Activated gamma-delta T cell treated with anti-CD3 and anti-CD28 coated beads, Interleukin-2, amount 50 U/mL, for 16 hours (primary cell): ENCODE measurements around the gene CST8.
"Not testable (repeated sequence)": the region's sequence is repeated elsewhere in the genome, so short reads cannot be mapped to it uniquely, and the experiment has no call there.

ENCODE experiments used
- DNase-seq: peaks from one replicate; pipeline ENCODE4 v3.0.0-alpha.2; 2020; ENCODE audit warnings: low read depth

Gene CST8, protein sequence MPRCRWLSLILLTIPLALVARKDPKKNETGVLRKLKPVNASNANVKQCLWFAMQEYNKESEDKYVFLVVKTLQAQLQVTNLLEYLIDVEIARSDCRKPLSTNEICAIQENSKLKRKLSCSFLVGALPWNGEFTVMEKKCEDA

DNA sequence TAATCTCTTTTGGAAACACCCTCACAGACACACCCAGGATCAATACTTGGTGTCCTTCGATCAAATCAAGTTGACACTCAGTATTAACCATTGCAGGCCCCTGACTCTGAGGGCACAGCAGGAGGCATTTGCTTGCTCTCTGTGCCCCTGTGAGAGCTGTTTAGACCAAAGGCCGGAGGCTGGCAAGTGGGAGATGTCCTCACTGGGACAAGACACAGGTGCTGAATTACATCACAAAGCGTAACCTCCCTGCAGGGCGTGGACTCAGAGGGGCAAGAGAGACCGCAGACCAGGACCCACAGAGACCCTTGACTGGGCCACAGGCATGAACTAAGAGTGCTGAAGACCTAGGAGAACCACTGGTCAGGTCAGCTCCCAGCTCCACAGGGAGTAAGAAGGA, at the start of gene CST8:
Gene CST8 (plus strand): TSS at position 301 of the 400 bp plus-strand sequence. CDS start 551 bp downstream, outside the sequence.
- DNase-seq, result no peak

DNA sequence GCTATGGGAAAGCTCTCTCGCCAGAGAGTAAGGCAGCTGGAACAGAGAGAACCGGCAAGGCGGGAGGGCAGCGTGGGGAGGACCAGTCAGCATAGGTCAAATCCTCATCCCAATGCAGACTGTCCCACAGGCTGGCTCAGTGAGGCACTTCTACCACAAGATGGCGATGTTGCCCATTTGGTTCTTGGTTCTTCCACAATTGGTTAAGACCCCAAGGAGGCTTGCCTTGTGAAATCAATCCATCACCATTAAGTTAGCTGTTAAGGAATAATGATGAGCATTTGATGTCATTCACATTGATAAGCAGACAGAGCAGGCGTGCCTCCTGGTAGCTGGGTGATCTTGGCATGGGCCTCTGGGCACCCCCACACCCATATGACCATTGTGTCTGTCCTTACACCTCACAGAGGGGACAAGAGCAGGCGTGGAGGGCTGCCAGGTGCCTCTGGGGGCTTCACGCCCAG, 49.0 kb upstream of the CST8 start:
- peak; percentile 46 for DNase-seq

DNA sequence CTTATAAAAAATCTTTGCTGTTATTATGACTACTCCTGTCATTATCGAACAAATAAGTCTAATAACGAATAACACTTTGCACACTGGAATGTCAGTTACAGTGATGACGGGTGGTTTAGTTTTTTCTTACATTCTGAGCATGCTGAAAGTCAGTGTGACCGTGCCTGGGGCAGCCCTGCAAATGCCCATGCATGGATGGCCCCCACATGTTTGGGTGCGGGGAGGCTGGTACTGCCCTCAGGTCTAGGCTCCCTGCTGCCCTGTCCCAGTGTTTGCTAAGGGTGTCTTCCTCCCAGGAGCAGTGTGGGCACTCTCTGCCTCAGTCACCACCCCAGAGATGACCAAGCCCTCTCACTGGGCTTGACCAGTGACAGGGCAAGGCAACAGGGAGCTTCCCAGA, 48.5 kb upstream of the CST8 start:
- DNase-seq, result no peak

DNA sequence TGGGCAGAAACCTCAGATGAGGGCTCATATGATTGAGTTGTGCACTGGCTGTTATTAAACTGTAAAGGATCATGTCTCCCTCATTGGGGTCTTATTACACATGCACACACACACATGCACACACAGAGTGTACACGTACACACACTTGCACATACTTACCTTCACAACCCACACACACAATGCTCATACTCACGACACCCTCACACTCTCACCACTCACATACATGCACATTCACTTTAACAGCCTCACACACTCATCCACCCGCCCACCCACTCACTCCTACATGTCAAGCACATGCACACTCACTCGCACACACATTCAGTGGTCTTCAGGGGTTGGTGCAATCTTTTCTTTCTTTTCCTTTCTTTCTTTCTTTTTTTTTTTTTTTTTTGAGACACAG, 46.1 kb upstream of the CST8 start:
- DNase-seq, result no peak

DNA sequence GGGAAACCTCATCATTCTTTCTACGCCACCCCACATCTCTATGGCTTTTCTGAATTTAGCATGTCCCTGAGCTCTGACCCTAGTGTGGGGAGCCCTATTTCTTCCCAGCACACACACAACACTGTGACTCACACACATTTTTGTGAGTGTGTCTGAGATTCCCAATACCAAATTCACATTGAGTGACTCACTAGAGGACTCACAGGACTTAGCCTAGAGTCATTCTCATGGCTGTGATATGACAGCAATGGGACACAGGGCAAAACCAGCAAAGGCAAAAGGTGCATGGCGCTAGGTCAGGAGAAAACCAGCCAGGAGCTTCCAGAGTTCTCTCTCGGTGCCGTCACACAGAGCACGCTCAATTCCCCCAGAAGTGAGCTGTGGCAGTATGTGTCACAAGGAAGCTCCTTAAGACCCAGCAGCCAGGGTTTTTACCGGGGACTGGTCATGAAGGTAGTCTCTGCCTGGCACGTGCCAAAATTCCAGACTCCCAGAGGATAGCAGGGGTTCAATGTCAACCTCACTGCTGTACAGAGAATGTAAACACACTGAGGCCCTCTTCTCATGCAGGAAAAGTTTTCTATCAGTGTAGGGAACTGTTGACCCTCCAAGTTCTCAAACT, 45.2 kb upstream of the CST8 start:
- DNase-seq, result no peak

DNA sequence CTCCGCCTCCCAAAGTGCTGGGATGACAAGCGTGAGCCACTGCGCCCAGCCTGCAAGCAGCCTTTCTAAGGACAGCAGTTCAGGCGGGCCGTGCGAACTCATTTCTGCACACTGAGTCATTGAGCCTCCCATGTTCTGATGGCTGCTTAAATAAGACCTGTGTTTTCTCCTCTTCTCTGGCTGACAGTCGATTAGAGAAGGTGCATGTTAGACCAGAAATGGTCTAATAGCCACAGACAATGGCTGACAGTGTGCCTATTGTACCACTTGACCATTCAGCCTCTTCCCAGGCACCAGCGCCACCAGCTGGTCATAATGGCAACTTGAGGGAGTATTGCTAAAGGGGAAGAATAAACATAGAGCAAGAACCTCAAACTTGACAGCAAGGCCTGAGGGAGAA, 44.4 kb upstream of the CST8 start:
- DNase-seq, result no peak

DNA sequence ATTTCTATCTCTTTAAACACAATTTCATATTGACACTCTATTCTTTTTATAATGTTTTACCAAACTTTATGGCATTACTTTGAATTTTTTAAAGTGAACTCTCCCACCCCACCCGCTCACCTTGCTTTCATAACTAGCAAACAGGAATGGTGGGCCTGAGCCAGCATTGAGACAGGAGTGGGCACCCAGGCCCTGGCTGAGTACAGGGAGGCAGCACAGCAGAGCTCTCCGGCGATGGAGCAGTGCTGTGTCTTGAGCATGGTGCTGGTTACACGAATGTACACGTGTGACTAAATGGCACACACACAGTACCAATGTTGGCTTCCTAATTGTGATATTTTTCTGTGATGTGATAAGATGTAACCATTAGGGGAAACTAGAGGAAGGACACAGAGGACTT, 42.8 kb upstream of the CST8 start:
- no peak for DNase-seq

DNA sequence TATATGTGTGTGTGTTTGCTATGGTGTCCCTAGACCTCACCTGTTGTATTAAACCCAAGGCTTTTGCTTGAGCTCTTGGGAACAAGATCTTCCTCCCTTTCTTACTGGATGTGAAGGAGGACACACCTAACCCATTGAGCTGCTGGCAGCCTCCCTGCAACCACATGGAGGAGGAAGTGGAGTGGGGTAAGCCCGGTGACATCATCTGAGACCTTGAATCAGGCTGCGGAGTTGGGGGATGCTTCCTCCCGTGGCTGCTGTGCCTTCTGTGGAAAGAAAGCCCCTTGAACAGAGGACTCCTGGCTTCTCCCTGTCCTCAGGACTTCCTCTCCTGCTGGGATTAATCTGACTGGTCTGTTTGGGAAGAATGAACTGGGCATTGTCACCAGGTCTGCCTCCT, 41.5 kb upstream of the CST8 start:
- no peak for DNase-seq

DNA sequence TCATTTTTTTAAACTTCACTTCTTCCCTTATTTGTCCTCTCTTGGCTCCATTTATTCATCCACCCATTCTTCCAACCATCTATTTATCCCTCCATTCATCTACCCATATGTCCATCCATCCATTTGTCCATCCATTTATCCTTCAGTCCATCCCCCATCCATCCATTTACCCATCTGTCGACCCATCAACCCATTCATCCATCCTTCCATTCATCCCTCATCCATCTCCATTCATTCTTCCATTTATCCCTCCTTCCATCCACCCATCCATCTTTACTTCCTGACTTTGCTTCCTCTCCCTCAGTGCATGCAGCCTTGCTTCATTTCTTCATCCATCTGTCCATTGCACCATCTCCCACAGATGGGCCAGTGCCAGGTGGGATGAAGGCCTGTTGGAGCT, 40.0 kb upstream of the CST8 start:
- DNase-seq, result no peak

DNA sequence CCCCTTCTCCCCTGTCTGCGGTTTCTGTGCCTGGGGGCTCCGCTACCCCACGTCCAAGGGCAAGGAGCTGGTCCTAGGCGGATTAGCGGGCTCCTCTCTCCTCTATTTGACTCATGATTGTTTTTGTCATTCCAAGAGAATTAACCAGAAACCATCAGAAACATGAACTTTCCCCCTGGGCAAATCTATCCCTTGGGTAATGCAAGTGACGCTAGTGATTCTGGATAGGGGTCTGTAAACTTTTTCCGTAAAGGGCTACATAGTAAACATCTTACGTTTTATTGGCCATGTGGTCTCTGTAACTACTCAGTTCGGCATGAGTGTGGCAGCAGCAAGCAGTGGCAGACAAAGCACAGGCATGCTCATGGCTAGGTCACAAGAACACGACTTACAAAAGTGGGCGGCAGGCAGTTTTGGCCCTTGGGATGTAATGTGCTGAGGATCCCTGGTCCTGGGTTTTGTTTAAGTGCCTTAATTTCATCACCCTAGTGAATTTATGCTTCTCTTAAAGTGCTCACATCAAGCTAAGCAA, 38.9 kb upstream of the CST8 start:
- no peak for DNase-seq

DNA sequence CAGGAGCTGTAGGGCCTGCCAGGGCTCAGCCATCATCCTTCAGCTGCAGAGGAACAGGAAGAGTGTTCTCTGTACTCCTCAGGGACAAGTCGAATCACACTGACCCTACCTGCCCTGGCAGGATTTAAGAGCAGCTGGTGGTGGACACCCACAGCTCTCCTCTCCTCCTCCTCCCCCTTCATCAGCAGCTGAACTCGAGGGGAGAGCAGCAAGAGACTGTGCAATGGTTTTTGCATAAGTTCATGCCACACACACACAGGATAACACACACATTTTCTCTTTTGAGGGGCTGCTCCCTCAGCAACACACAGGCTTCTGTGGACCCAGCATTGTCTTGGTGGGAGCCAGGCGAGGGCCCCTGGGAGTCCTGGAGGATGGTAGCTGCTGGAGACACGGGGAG, 38.1 kb upstream of the CST8 start, which contains the start of gene CST11:
Gene CST11 (minus strand): TSS at position 101 of the 400 bp plus-strand sequence. CDS start 65 bp downstream, at position 36.
- DNase-seq, result no peak

DNA sequence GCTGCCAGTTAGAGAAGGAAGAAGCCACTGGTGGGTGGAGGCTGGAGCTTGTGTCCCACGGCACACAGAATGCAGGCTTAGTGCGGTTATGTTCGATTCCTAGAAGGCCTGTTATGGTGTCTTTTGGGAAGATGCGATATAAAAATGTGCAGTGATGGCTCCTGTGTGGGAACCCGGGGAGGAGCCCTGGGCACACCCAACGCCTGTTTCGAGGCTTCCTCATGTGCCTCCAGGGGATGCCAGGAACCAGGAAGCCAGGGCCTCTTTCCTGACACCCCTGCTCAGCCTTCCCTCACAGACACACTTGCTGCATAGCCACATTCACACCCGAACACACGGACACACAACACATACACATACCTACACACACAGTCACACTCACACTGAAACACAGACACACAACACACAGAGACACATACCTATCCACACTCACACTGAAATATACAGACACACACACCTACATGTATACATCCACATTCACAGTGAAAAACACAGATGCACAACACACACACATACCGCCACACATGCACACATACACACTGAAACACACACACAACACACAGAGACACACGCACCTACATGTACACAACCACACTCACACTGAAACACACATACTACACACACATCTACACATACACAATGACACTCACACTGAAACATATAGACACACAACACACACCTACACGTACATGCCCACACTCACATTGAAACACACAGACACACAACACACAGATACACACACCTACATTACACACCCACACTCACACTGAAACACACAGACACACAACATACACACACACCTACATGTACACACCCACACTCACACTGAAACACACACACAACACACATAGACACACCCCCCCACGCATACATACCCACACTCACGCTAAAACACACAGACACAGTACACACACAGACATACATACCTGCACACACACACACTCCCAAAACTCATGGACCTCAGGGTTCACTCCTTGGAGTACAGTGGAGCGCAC, 37.1 kb upstream of the CST8 start:
- DNase-seq, result no peak

DNA sequence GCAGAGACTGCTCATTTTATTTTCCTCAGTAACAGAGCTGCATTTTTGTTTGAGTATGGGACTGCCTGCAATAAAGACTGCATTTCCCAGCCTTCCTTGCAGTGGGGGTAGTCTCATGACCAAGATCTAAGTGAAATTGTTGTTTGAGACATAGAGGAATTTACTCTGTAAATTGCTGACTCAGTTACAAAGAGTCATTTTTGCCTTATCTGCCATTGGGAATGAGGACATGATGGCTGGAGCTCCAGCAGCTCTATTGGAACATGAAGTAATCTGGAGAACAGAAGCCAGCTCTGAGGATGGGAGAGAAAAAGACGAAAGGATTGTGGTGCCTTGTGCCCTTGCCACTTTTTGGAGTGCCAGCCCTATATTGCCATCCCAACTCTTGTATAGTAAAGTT, 36.1 kb upstream of the CST8 start:
- no peak for DNase-seq

DNA sequence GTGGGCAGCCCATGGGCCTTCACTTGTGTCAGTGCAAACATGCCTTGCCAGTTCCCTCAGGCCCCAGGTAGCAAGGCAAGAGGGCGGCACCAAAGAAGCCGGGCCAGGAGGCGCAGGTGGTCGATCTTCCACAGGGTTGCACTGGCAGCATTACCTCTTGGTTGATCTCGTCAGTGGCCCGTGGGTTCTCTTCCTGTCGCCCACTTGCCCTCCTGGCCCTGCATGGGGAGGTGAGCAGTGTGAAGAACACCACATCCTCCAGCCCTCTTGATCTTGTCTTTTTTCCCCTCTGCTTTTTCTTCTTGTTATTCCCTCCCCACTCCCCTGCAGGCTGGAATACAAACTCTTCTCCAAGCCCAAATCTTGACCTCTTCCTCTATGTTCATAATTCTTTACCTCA, 35.3 kb upstream of the CST8 start:
- no peak for DNase-seq

DNA sequence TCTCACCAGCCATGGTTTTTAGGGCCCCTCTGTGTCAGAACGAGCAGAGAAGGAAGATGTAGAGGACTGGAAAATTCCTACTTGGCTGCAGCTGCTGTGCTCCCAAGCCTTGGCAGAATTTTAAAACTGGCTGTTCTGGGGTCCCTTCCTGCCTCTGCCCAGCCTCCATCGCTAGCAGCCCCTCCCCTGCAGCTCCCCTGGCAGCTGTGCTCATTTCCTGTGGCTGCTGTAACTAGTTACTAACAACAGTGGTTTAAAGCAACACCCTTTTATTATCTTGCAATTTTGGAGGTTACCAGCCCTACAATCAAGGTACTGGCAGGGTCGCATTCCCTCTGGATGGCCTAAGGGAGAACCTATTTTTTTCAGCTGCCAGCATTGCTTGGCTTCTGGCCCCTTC, 34.5 kb upstream of the CST8 start:
- no peak for DNase-seq

DNA sequence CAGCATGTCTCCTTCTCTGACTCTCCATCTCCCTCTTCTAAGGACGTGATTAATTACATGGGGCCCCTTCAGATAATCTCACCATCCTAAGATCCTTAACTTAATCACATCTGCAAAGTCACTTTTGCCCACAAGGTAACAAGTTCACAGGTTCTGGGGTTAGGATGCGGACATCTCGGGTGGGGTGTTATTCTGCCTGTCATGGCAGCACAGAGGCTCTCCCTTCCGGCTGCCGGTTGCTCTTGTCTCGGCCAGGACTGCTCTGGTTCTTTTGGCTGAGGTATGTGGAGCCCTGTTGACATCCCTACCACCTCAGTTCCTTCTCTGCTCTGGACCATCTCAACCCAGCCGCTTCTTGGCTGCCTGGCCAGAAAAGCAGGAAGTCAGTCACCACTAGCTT, 34.0 kb upstream of the CST8 start:
- no peak for DNase-seq

DNA sequence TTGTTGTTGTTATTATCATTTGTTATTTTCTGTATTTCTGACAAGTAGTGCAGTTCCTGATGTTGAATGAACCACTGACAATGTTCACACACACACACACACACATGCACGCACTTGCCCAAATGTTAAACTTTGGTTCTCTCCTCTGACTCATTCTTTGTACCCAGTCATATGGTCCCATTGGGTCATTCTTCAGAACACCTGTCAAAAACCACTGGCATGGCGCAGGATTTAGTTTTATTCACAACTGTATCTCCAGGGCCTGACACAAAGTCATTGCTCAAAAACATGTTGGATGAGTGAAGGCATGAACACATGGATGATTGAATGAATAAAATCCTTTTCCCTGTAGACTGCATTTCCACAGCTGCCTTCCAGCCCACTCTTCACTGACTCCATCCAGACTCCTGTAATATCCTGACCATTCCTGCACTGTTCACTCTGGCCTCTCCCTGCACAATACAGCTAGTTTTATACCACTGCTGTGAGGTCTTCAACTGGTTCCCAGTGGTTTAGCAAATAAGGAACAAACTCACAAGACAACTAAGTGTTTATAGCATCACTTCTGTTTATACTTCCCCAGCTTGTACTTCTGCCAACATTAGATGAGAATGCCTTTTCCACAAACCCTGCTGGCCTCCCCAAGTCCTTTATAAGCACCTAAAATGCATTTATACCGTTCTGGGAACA, 31.3 kb upstream of the CST8 start:
- DNase-seq, result no peak

DNA sequence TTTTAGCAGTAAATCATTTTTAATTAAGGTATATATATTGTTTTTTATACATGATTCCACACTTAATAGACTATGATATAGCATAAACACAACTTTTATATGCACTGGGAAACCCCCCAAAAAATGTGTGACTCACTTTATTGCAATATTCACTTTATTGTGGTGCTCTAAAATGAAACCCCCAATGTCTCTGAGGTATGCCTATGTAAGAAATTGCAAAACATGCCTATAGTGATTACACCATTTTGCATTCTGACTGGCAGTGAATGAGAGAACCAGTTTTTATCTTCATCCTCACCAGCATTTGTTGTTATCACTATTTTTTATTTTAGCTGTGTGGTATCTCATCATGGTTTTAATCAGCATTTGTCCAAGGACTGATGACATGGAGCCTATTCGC, 29.7 kb upstream of the CST8 start:
- no peak for DNase-seq

DNA sequence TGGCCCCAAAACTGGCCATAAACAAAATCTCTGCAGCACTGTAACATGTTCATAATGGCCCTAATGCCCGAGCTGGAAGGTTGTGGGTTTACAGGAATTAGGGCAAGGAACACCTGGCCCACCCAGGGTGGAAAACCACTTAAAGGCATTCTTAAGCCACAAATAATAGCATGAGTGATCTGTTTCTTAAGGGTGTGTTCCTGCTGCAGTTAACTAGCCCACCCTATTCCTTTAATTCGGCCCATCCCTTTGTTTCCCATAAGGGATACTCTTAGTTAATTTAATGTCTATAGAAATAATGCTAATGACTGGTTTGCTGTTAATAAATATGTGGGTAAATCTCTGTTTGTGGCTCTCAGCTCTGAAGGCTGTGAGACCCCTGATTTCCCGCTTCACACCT, 24.0 kb upstream of the CST8 start:
- DNase-seq, result not testable (repeated sequence)

DNA sequence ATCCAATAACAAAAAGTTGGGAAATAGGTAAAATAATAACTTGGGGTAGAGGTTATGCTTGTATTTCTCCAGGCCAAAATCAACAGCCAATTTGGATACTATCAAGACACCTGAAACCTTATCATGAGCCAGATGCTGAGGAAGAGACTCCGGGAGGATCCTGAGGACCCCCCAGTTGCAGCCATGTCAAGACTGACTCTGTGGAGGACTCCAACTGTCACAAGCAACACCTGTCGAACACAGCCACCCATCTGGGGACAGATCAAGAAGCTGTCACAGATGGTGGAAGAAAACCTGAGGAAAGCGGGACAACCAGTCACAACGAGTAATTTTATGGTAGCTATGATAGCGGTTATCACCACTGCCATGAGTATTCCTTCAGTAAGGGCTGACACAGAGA, 18.6 kb upstream of the CST8 start:
- DNase-seq, result not testable (repeated sequence)

DNA sequence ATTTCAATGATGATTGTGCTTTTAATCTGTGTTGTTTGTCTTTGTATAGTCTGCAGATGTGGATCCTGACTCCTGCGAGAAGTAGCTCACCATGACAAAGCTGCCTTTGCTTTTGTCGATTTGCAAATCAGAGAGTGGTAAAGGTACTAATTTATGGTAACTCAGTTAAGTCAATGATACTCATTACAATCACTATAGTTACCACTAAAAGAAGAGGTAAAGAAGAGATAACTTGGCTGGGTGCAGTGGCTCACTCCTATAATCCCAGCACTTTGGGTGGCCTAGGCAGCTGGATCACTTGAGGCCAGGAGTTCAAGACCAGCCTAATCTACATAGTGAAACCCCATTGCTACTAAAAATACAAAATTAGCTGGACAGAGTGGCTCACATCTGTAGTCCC, 17.6 kb upstream of the CST8 start:
- not testable (repeated sequence) for DNase-seq

DNA sequence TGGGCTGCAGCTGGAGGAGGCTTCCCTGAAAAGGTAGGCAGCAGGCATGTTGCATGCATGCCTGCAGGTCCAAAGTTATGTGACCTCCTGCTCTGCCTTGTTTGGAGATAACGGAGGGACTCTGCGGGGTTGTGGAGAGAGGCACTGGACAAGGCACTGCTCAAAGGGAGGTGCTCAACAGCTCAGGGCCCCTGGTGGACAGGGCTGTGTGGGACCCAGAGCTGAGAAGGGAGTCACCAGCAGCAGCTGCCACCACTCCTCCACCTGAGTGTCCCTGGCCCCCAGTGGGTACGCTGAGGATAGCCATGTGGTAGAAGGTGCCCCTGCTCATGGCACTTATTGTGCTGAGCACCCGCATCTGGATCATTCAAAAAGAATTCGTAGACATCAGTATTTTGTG, 15.5 kb upstream of the CST8 start:
- no peak for DNase-seq
